Measurements from ENCODE around the gene ADAMTSL1. TPM values are rescaled to one million over a fixed set of nuclear protein-coding genes. Genes with fewer than 3 reads are reported as not detected.

The ADAMTSL1 gene
- total RNA-seq, 1 experiment from 2014 or later: 0.94 TPM

GRCh38 chr9:18485714-18486113, 11.8 kb downstream of the ADAMTSL1 start (continued):
- no peak for TF ChIP-seq AR (CRISPR knock-in tag; IDR thresholded peaks at IDR 0.05)

GRCh38 chr9:18487611-18488010, 13.7 kb downstream of the ADAMTSL1 start:
- Mint-ChIP-seq H3K4me1 (0 out of 2 replicates have a peak, but pooled peaks cover 10% of the 10 kb centered on the region), H3K4me3 (no peak overlapping the region), H3K27me3 (ENCODE audit: low read depth) (no peaks in the 10 kb centered on the region), H3K27ac (no peak overlapping the region), H3K9me3 (no peaks in the 10 kb centered on the region), H3K36me3 (no peaks in the 10 kb centered on the region)
- CTCF ChIA-PET: no interaction called here
- DNase-seq (ENCODE audit: low spot score) (no peak), ATAC-seq (no peak)
- POLR2A ChIA-PET: no interaction called here
- TF ChIP-seq SOX15 (CRISPR knock-in tag; IDR thresholded peaks at IDR 0.05) (no peak), CBFB (CRISPR knock-in tag; IDR thresholded peaks at IDR 0.05; ENCODE audit: low read depth) (no peak), MXD4 (CRISPR knock-in tag; IDR thresholded peaks at IDR 0.05; ENCODE audit: borderline replicate concordance) (no peak), ZNF532 (CRISPR knock-in tag; IDR thresholded peaks at IDR 0.05; ENCODE audit: borderline replicate concordance) (no peak), ETV6 (CRISPR knock-in tag; IDR thresholded peaks at IDR 0.05) (no peak), SP1 (CRISPR knock-in tag; conservative IDR thresholded peaks at IDR 0.05) (no peak), ZNF423 (CRISPR knock-in tag; IDR thresholded peaks at IDR 0.05) (no peak), GRHL2 (CRISPR knock-in tag; IDR thresholded peaks at IDR 0.05; ENCODE audit: insufficient replicate concordance, severe bottlenecking) (no peak), ZNF317 (CRISPR knock-in tag; IDR thresholded peaks at IDR 0.05; ENCODE audit: borderline replicate concordance, low read depth) (no peak), E2F5 (CRISPR knock-in tag; IDR thresholded peaks at IDR 0.05) (no peak), GABPB1 (CRISPR knock-in tag; IDR thresholded peaks at IDR 0.05) (no peak), STAT6 (CRISPR knock-in tag; conservative IDR thresholded peaks at IDR 0.05; ENCODE audit: low read depth) (no peak), ZNF138 (CRISPR knock-in tag; conservative IDR thresholded peaks at IDR 0.05) (no peak), TEAD1 (CRISPR knock-in tag; IDR thresholded peaks at IDR 0.05) (no peak), ZNF281 (CRISPR knock-in tag; IDR thresholded peaks at IDR 0.05) (no peak), NFATC4 (CRISPR knock-in tag; IDR thresholded peaks at IDR 0.05) (no peak), NR1H2 (CRISPR knock-in tag; IDR thresholded peaks at IDR 0.05) (no peak)
